GM23338 (cell line): ENCODE measurements around the gene L3MBTL1. TPM values are rescaled to one million over a fixed set of nuclear protein-coding genes. Genes with fewer than 3 reads are reported as not detected.

Source experiments
- ATAC-seq: fragments of 200-7000 bp; cut with Tn5 transposase; 3 replicates; pipeline ENCODE4 v1.9.1; 2020
- DNase-seq: peaks from one replicate; pipeline ENCODE4 v3.0.0-alpha.2; 2015; ENCODE audit warnings: low spot score
- H2AFZ ChIP-seq: fragments of 200-600 bp; sonication (generic); 2 replicates; pipeline ENCODE4 v1.8.0; 2016; ENCODE audit warnings: antibody characterized with exemption, mild to moderate bottlenecking, moderate library complexity
- H3F3A ChIP-seq: fragments of 200-600 bp; sonication (generic); replicated peaks from 2 replicates; pipeline ENCODE4 v1.8.0; 2017; ENCODE audit warnings: antibody characterized with exemption, mixed run types, low read depth
- H3K27ac ChIP-seq: fragments of 200-600 bp; sonication (generic); 2 replicates; pipeline ENCODE4 v1.6.1; 2016; ENCODE audit warnings: low read depth
- H3K27me3 ChIP-seq: fragments of 200-600 bp; sonication (generic); 2 replicates; pipeline ENCODE4 v1.8.0; 2016; ENCODE audit warnings: mild to moderate bottlenecking, mixed run types, moderate library complexity; ENCODE audit not compliant: insufficient read depth
- H3K36me3 ChIP-seq: fragments of 200-600 bp; sonication (generic); 2 replicates; pipeline ENCODE4 v1.8.0; 2016; ENCODE audit warnings: mild to moderate bottlenecking; ENCODE audit not compliant: insufficient read depth
- H3K4me1 ChIP-seq: fragments of 200-600 bp; sonication (generic); 2 replicates; pipeline ENCODE4 v1.8.0; 2016; ENCODE audit warnings: mild to moderate bottlenecking, moderate library complexity; ENCODE audit not compliant: insufficient read depth
- H3K4me2 ChIP-seq: fragments of 200-600 bp; sonication (generic); 2 replicates; pipeline ENCODE4 v1.7.1; 2017; ENCODE audit warnings: mixed run types
- H3K4me3 ChIP-seq: fragments of 200-600 bp; sonication (generic); 2 replicates; pipeline ENCODE4 v1.6.1; 2016; ENCODE audit warnings: mixed run types
- H3K79me2 ChIP-seq: fragments of 200-600 bp; sonication (generic); replicated peaks from 2 replicates; pipeline ENCODE4 v1.8.0; 2017; ENCODE audit warnings: mild to moderate bottlenecking; ENCODE audit not compliant: insufficient read depth
- H3K9me2 ChIP-seq: fragments of 200-600 bp; sonication (generic); 2 replicates; pipeline ENCODE4 v1.8.0; 2017; ENCODE audit not compliant: insufficient read depth
- H4K20me1 ChIP-seq: fragments of 200-600 bp; sonication (generic); replicated peaks from 2 replicates; pipeline ENCODE4 v1.8.0; 2017; ENCODE audit warnings: mild to moderate bottlenecking; ENCODE audit not compliant: insufficient read depth
- H3K27ac Mint-ChIP-seq: 2 replicates; pipeline ENCODE4 v1.8.0; 2020; ENCODE audit warnings: inconsistent platforms, mild to moderate bottlenecking, moderate library complexity, mixed read lengths
- H3K27me3 Mint-ChIP-seq: 3 replicates; pipeline ENCODE4 v1.8.0; 2022; ENCODE audit warnings: low read depth, mild to moderate bottlenecking, moderate library complexity, mixed read lengths, inconsistent platforms; ENCODE audit not compliant: insufficient read depth, poor library complexity
- H3K36me3 Mint-ChIP-seq: 3 replicates; pipeline ENCODE4 v1.8.0; 2021; ENCODE audit warnings: low read depth, mild to moderate bottlenecking, inconsistent platforms, moderate library complexity, mixed read lengths
- H3K4me1 Mint-ChIP-seq: 3 replicates; pipeline ENCODE4 v1.8.0; 2020; ENCODE audit warnings: mild to moderate bottlenecking, inconsistent platforms, mixed read lengths
- H3K4me3 Mint-ChIP-seq: 3 replicates; pipeline ENCODE4 v1.8.0; 2021; ENCODE audit warnings: moderate library complexity, mild to moderate bottlenecking, inconsistent platforms, mixed read lengths
- H3K9me3 Mint-ChIP-seq: 3 replicates; pipeline ENCODE4 v1.8.0; 2020; ENCODE audit warnings: moderate library complexity, mild to moderate bottlenecking, inconsistent platforms, mixed read lengths
- CREB1 ChIP-seq: fragments of 250-450 bp; sonication (Bioruptor Pico); IDR thresholded peaks from 2 replicates; pipeline ENCODE4 v1.5.0; 2020; ENCODE audit warnings: low read depth, mild to moderate bottlenecking, moderate library complexity
- EZH2 ChIP-seq: fragments of 200-600 bp; sonication (generic); IDR thresholded peaks from one replicate; pipeline ENCODE4 v1.8.0; 2017; ENCODE audit warnings: antibody characterized with exemption, mild to moderate bottlenecking, low read depth; ENCODE audit not compliant: unreplicated experiment
- EZH2phosphoT487 ChIP-seq: fragments of 200-600 bp; sonication (generic); IDR thresholded peaks from one replicate; pipeline ENCODE4 v1.8.1; 2018; ENCODE audit warnings: antibody characterized with exemption; ENCODE audit not compliant: unreplicated experiment
- POLR2AphosphoS5 ChIP-seq: IDR thresholded peaks from 2 replicates; pipeline ENCODE4 v1.6.1; 2016; ENCODE audit warnings: antibody characterized with exemption, low read depth
- STAT1 ChIP-seq: IDR thresholded peaks from one replicate; pipeline ENCODE4 v1.6.1; 2016; ENCODE audit warnings: antibody characterized with exemption; ENCODE audit not compliant: unreplicated experiment
- ZNF114 ChIP-seq: fragments of 250-450 bp; sonication (Bioruptor Pico); IDR thresholded peaks from 2 replicates; pipeline ENCODE4 v1.5.0; 2020; ENCODE audit warnings: mild to moderate bottlenecking, moderate library complexity
- ZNF331 ChIP-seq: fragments of 250-450 bp; sonication (Bioruptor Pico); IDR thresholded peaks from 2 replicates; pipeline ENCODE4 v1.5.0; 2020; ENCODE audit warnings: low read depth, mild to moderate bottlenecking, moderate library complexity
- polyA plus RNA-seq: library from polyadenylated mRNA; unstranded; fragments of >200 nt; fragmentation: Nextera tagmentation; extraction: Ambion mirVana; gene quantifications from 2 replicates; pipeline ENCODE4 v1.2.1, GENCODE V29; 2016
- total RNA-seq: library from RNA; depleted of rRNA; stranded (reverse); fragments of >200 nt; shearing (Covaris generic); gene quantifications from 2 replicates; pipeline ENCODE4 v1.2.3, GENCODE V29; 2014
- TF ChIP-seq, protein P1 (sequence below), 2 experiments: fragments of 200-600 bp in 1 of 2; sonication (generic) in 1 of 2; conservative IDR thresholded peaks; 2 replicates each; pipeline versions ENCODE4 v1.5.1 to v1.6.1; 2016 to 2017; ENCODE audit warnings: antibody characterized with exemption in 2 of 2, low read depth in 2 of 2, mild to moderate bottlenecking in 2 of 2, moderate library complexity in 1 of 2
- TF ChIP-seq, protein P2 (sequence below): fragments of 250-450 bp; sonication (Bioruptor Pico); IDR thresholded peaks from 2 replicates; pipeline ENCODE4 v1.5.0; 2020; ENCODE audit warnings: mild to moderate bottlenecking, moderate library complexity
- TF ChIP-seq, protein P3 (sequence below): IDR thresholded peaks from 2 replicates; pipeline ENCODE4 v1.6.1; 2016; ENCODE audit warnings: antibody characterized with exemption

The L3MBTL1 gene
- total and polyA plus RNA-seq, 2 experiments from 2014 or later, result 6.5 to 33.6 TPM

DNA sequence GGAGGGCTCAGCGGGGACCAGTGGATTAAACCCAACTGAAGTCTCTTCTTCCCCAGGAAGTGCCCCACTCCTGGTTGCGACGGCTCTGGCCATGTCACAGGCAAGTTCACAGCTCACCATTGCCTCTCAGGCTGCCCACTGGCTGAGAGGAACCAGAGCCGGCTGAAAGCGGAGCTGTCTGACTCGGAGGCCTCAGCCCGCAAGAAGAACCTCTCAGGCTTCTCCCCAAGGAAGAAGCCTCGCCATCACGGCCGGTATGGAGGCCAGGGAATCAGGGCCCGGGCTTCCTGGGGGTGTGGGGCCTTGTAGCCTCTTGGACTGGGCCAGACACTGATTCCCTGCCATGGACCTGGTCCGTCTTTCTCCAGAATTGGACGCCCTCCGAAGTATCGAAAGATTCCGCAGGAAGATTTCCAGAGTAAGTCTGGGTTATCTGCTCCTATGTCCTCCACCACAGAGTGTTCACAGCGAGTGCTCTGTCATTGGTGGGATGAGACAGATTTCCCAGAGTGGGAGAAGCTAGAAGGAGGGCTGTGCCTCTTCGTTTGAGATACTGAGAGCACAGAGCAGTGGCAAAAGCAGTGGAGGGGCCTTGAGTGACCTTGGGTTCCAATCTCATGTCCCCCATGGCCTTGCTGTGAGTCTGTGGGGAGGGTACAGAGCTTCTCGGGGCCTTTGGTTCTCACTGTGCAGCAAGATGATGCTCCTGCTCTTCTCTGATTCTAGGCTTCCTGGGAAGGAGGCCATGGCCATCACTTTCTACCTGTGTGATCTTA lies 28.7 kb downstream of the L3MBTL1 start:
- H3K9me3 Mint-ChIP-seq, result no peaks in the 10 kb centered on the region; the same call in 1 of the 3 replicates
- no peak overlapping the region for H3K4me3 Mint-ChIP-seq
- no peak overlapping the region for H3K27ac Mint-ChIP-seq

More for the DNA sequence above, 28.7 kb downstream of the L3MBTL1 start:
- H3K27ac ChIP-seq, result no peak overlapping the region
- TF ChIP-seq EZH2 (no peak), STAT1 (no peak), ZNF114 (CRISPR knock-in tag) (no peak), POLR2AphosphoS5 (no peak), CREB1 (CRISPR knock-in tag) (no peak), ZNF331 (CRISPR knock-in tag) (no peak), EZH2phosphoT487 (no peak)
- TF ChIP-seq, protein P1, sequence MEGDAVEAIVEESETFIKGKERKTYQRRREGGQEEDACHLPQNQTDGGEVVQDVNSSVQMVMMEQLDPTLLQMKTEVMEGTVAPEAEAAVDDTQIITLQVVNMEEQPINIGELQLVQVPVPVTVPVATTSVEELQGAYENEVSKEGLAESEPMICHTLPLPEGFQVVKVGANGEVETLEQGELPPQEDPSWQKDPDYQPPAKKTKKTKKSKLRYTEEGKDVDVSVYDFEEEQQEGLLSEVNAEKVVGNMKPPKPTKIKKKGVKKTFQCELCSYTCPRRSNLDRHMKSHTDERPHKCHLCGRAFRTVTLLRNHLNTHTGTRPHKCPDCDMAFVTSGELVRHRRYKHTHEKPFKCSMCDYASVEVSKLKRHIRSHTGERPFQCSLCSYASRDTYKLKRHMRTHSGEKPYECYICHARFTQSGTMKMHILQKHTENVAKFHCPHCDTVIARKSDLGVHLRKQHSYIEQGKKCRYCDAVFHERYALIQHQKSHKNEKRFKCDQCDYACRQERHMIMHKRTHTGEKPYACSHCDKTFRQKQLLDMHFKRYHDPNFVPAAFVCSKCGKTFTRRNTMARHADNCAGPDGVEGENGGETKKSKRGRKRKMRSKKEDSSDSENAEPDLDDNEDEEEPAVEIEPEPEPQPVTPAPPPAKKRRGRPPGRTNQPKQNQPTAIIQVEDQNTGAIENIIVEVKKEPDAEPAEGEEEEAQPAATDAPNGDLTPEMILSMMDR (conservative IDR thresholded peaks at IDR 0.05; ENCODE audit: low read depth in 2 of 2), result no peak
- TF ChIP-seq, protein P2, sequence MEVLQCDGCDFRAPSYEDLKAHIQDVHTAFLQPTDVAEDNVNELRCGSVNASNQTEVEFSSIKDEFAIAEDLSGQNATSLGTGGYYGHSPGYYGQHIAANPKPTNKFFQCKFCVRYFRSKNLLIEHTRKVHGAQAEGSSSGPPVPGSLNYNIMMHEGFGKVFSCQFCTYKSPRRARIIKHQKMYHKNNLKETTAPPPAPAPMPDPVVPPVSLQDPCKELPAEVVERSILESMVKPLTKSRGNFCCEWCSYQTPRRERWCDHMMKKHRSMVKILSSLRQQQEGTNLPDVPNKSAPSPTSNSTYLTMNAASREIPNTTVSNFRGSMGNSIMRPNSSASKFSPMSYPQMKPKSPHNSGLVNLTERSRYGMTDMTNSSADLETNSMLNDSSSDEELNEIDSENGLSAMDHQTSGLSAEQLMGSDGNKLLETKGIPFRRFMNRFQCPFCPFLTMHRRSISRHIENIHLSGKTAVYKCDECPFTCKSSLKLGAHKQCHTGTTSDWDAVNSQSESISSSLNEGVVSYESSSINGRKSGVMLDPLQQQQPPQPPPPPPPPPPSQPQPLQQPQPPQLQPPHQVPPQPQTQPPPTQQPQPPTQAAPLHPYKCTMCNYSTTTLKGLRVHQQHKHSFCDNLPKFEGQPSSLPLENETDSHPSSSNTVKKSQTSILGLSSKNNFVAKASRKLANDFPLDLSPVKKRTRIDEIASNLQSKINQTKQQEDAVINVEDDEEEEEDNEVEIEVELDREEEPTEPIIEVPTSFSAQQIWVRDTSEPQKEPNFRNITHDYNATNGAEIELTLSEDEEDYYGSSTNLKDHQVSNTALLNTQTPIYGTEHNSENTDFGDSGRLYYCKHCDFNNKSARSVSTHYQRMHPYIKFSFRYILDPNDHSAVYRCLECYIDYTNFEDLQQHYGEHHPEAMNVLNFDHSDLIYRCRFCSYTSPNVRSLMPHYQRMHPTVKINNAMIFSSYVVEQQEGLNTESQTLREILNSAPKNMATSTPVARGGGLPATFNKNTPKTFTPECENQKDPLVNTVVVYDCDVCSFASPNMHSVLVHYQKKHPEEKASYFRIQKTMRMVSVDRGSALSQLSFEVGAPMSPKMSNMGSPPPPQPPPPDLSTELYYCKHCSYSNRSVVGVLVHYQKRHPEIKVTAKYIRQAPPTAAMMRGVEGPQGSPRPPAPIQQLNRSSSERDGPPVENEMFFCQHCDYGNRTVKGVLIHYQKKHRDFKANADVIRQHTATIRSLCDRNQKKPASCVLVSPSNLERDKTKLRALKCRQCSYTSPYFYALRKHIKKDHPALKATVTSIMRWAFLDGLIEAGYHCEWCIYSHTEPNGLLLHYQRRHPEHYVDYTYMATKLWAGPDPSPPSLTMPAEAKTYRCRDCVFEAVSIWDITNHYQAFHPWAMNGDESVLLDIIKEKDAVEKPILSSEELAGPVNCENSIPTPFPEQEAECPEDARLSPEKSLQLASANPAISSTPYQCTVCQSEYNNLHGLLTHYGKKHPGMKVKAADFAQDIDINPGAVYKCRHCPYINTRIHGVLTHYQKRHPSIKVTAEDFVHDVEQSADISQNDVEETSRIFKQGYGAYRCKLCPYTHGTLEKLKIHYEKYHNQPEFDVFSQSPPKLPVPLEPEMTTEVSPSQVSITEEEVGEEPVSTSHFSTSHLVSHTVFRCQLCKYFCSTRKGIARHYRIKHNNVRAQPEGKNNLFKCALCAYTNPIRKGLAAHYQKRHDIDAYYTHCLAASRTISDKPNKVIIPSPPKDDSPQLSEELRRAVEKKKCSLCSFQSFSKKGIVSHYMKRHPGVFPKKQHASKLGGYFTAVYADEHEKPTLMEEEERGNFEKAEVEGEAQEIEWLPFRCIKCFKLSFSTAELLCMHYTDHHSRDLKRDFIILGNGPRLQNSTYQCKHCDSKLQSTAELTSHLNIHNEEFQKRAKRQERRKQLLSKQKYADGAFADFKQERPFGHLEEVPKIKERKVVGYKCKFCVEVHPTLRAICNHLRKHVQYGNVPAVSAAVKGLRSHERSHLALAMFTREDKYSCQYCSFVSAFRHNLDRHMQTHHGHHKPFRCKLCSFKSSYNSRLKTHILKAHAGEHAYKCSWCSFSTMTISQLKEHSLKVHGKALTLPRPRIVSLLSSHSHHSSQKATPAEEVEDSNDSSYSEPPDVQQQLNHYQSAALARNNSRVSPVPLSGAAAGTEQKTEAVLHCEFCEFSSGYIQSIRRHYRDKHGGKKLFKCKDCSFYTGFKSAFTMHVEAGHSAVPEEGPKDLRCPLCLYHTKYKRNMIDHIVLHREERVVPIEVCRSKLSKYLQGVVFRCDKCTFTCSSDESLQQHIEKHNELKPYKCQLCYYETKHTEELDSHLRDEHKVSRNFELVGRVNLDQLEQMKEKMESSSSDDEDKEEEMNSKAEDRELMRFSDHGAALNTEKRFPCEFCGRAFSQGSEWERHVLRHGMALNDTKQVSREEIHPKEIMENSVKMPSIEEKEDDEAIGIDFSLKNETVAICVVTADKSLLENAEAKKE (CRISPR knock-in tag), result no peak
- TF ChIP-seq, protein P3, sequence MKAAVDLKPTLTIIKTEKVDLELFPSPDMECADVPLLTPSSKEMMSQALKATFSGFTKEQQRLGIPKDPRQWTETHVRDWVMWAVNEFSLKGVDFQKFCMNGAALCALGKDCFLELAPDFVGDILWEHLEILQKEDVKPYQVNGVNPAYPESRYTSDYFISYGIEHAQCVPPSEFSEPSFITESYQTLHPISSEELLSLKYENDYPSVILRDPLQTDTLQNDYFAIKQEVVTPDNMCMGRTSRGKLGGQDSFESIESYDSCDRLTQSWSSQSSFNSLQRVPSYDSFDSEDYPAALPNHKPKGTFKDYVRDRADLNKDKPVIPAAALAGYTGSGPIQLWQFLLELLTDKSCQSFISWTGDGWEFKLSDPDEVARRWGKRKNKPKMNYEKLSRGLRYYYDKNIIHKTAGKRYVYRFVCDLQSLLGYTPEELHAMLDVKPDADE, result no peak
- H2AFZ ChIP-seq, result no peak overlapping the region
- peaks cover 12% of the 10 kb centered on the region; the same call in 1 of the 3 replicates for H3K36me3 Mint-ChIP-seq
- H3K79me2 ChIP-seq, result no peaks in the 10 kb centered on the region
- H3F3A ChIP-seq, result no peaks in the 10 kb centered on the region
- no peak overlapping the region for H3K4me2 ChIP-seq
- H3K4me1 ChIP-seq, result no peaks in the 10 kb centered on the region
- H3K36me3 ChIP-seq, result no peaks in the 10 kb centered on the region
- H3K27me3 ChIP-seq, result no peaks in the 10 kb centered on the region
- no peaks in the 10 kb centered on the region for H3K4me1 Mint-ChIP-seq
- H3K27me3 Mint-ChIP-seq, result peaks cover 12% of the 10 kb centered on the region
- no peaks in the 10 kb centered on the region for H4K20me1 ChIP-seq
- ATAC-seq (no peak), DNase-seq (no peak)
- no peak overlapping the region for H3K4me3 ChIP-seq
- H3K9me2 ChIP-seq, result no peaks in the 10 kb centered on the region
